ENCODE measurements around the gene CYP3A7. TPM values are rescaled to one million over a fixed set of nuclear protein-coding genes. Genes with fewer than 3 reads are reported as not detected.
A peak's percentile ranks its signal among the peaks of the same experiment; 100 is the strongest.
"Not testable (repeated sequence)": the region's sequence is repeated elsewhere in the genome, so short reads cannot be mapped to it uniquely, and the experiment has no call there.

The CYP3A7 gene
- total and polyA plus RNA-seq, 4 donors: 0.66 to 1.3 TPM; not detected in 2

DNA sequence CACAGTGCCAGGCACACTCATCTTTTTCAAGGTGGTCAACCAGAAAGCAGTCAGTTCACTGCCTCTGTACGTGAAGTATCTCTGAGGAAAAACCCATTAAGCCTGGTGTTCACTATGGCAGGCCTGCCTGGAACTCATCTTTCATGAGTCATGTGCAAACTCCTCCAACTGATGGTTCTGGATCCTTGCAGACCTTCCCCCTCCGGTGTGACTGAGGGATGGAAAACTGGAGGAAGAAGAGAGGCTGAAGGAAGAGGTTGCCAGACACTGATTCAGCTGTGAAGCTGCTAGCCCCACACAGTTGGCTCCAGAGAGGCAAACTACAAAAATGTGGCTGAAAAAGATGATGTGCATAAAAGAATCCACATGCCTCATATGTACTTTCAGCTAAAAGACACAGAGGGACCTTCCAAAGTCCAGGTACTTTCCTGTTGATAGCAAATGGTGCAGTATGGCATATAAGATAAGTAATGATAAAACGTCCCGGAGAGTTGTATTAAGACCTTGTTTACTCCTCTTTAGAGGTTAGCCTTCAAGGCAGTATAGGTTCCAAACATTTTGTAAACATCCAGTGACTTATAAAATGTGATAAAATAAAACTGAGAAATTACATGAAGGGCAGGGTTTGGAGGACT is 57.9 kb downstream of the CYP3A7 start:
- Histone ChIP-seq H3K27ac (ENCODE audit: low read depth, low read length) (no peak overlapping the region), H3K36me3 (ENCODE audit: control insufficient read depth, insufficient read depth, low read length) (no peaks in the 10 kb centered on the region), H3K4me3 (ENCODE audit: low read depth, low read length) (no peak overlapping the region), H3K4me1 (ENCODE audit: control insufficient read depth, insufficient read depth, low read length) (no peaks in the 10 kb centered on the region), H3K9me3 (ENCODE audit: control insufficient read depth, insufficient read depth, low read length) (no peaks in the 10 kb centered on the region), H3K27me3 (ENCODE audit: control insufficient read depth, insufficient read depth, low read length) (no peaks in the 10 kb centered on the region)
- WGBS (ENCODE audit: insufficient coverage): 95% methylated on average over 2 of the region's 4 CpGs
- DNase-seq (ENCODE audit: low read depth in 4 of 6, low spot score in 6 of 6): no peak

DNA sequence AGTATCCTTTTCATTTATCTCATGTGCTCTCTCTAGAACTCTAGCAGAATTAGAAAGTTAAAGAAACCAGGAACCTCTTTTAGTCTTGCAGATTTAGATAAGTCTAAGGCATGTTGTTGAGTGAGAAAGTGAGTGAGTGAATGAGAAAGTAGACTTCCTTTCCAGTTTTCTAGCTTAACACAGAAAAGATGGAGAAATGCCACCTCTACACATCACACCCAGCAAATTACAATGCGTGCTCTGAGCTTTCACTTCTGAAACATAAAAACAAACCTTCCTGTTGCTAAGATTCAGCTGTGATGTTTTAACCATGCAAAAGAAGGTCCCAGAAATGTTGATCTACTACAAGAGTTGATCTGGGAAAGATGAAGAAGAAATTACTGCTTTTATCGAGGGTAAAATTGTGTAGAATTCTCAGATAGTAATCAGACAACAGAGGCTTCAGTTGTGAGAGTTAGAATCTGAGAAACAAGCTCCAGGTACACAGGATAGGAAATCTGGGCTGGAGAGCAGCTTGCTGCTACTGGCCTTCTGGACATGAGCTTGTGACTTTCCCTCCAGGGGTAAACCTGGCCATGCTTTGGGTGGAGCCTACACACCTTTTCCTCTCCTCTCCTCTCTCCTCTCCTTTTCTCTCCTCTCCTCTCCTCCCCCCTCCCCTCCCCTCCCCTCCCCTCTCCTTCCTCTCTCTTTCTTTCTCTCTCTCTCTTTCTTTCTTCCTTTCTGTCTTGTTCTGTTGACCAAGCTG is 59.8 kb downstream of the CYP3A7 start:
- no peak for DNase-seq (ENCODE audit: low read depth in 4 of 6, low spot score in 6 of 6)
- Histone ChIP-seq H3K4me1 (ENCODE audit: control insufficient read depth, insufficient read depth, low read length) (no peaks in the 10 kb centered on the region), H3K4me3 (ENCODE audit: low read depth, low read length) (no peak overlapping the region), H3K27me3 (ENCODE audit: control insufficient read depth, insufficient read depth, low read length) (no peaks in the 10 kb centered on the region), H3K36me3 (ENCODE audit: control insufficient read depth, insufficient read depth, low read length) (no peaks in the 10 kb centered on the region), H3K27ac (ENCODE audit: low read depth, low read length) (no peak overlapping the region), H3K9me3 (ENCODE audit: control insufficient read depth, insufficient read depth, low read length) (no peaks in the 10 kb centered on the region)
- 76% methylated on average over 2 of the region's 2 CpGs for WGBS (ENCODE audit: insufficient coverage)

DNA sequence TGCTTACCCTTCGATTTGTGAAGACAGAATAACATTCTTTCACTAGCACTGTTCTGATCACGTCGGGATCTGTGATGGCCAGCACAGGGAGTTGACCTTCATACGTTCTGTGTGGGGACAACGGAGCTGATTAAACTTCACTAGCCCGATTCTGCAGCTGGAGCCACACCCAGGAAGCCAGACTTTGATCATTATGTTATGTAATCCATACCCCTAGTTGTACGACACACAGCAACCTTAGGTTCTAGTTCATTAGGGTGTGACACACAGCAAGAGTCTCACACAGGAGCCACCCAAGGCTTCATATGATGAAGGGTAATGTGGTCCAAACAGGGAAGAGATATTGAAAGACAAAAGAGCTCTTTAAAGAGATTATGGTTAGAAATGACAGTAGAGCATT is 62.4 kb downstream of the CYP3A7 start:
- DNase-seq (ENCODE audit: low read depth in 4 of 6, low spot score in 6 of 6): no peak
- H3K4me1 ChIP-seq (ENCODE audit: control insufficient read depth, insufficient read depth, low read length): no peaks in the 10 kb centered on the region
- H3K36me3 ChIP-seq (ENCODE audit: control insufficient read depth, insufficient read depth, low read length): no peaks in the 10 kb centered on the region
- 95% methylated on average over 6 of the region's 7 CpGs for WGBS (ENCODE audit: insufficient coverage)
- no peaks in the 10 kb centered on the region for H3K9me3 ChIP-seq (ENCODE audit: control insufficient read depth, insufficient read depth, low read length)
- H3K27ac ChIP-seq (ENCODE audit: low read depth, low read length): no peak overlapping the region
- H3K4me3 ChIP-seq (ENCODE audit: low read depth, low read length): no peak overlapping the region
- no peaks in the 10 kb centered on the region for H3K27me3 ChIP-seq (ENCODE audit: control insufficient read depth, insufficient read depth, low read length)

DNA sequence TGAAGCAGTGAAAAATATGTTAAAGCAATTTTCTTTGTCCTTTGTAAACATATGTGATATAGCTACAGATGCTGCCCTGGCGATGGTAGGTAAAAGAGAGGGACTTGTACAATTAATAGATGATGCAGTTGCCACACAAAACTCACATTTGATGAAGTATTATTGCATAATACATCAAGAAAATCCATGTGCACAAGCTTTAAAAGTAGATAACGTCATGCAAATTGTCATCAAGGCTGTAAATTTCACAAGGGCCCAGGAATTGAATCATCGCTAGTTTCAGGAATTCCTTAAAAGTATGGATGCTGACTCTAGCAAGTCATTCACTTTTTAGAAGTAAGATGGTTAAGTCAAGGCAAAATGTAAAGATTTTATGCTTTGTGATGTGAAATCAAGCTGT is 65.2 kb downstream of the CYP3A7 start:
- Histone ChIP-seq H3K27ac (ENCODE audit: low read depth, low read length) (no peak overlapping the region), H3K4me1 (ENCODE audit: control insufficient read depth, insufficient read depth, low read length) (no peaks in the 10 kb centered on the region), H3K9me3 (ENCODE audit: control insufficient read depth, insufficient read depth, low read length) (no peaks in the 10 kb centered on the region), H3K4me3 (ENCODE audit: low read depth, low read length) (no peak overlapping the region), H3K27me3 (ENCODE audit: control insufficient read depth, insufficient read depth, low read length) (no peaks in the 10 kb centered on the region), H3K36me3 (ENCODE audit: control insufficient read depth, insufficient read depth, low read length) (no peaks in the 10 kb centered on the region)
- 95% methylated on average over 2 of the region's 3 CpGs for WGBS (ENCODE audit: insufficient coverage)
- no peak for DNase-seq (ENCODE audit: low read depth in 4 of 6, low spot score in 6 of 6)

DNA sequence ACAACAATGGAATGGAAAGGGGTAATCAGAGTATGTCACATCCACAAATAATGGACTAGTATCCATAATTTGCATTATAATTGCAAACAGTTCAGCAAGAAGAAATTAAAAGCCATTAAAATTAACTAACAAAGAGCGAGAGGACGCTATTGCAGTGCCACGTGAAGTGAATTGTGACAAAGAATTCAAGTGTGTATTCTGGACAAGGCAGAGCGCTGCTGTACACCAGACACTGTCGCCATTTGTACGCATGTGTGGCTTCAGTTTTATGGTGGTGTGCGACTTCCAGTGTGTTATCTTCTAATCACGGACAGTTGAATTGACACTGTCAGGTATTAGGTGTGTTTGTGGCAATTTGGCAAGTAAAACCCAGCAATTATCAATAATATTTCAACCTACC is 66.5 kb downstream of the CYP3A7 start:
- peak in 1 of 6 donors; percentile 2 for DNase-seq (ENCODE audit: low read depth in 4 of 6, low spot score in 6 of 6)
- no peaks in the 10 kb centered on the region for H3K4me1 ChIP-seq (ENCODE audit: control insufficient read depth, insufficient read depth, low read length)
- no peaks in the 10 kb centered on the region for H3K27me3 ChIP-seq (ENCODE audit: control insufficient read depth, insufficient read depth, low read length)
- 64% methylated on average over 6 of the region's 8 CpGs for WGBS (ENCODE audit: insufficient coverage)
- H3K9me3 ChIP-seq (ENCODE audit: control insufficient read depth, insufficient read depth, low read length): no peaks in the 10 kb centered on the region
- no peaks in the 10 kb centered on the region for H3K36me3 ChIP-seq (ENCODE audit: control insufficient read depth, insufficient read depth, low read length)
- H3K4me3 ChIP-seq (ENCODE audit: low read depth, low read length): no peak overlapping the region
- H3K27ac ChIP-seq (ENCODE audit: low read depth, low read length): no peak overlapping the region

DNA sequence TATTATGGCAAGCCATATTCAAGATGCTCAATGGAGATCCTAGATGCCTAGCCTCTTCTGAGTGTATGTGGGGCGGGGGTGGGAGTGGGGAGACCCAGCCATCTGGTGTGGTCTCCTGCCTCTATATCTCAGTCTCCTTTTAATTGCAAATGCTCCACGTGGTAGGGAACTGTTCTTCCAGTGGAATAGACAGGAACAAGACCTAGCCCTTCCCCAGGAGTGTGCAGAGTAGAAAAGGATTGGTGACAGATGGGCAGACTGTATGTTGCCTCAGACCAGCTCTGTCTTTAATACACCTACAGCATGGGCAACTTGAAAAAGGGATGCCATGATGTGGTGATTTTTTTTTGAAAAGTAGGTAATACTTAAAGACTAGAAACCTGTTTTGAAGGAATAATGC is 67.8 kb downstream of the CYP3A7 start:
- WGBS (ENCODE audit: insufficient coverage): no CpG with 5 or more reads among the region's 2 CpGs
- DNase-seq (ENCODE audit: low read depth in 4 of 6, low spot score in 6 of 6): no peak
- Histone ChIP-seq H3K27me3 (ENCODE audit: control insufficient read depth, insufficient read depth, low read length) (no peaks in the 10 kb centered on the region), H3K4me1 (ENCODE audit: control insufficient read depth, insufficient read depth, low read length) (no peaks in the 10 kb centered on the region), H3K27ac (ENCODE audit: low read depth, low read length) (no peak overlapping the region), H3K4me3 (ENCODE audit: low read depth, low read length) (no peak overlapping the region), H3K36me3 (ENCODE audit: control insufficient read depth, insufficient read depth, low read length) (no peaks in the 10 kb centered on the region), H3K9me3 (ENCODE audit: control insufficient read depth, insufficient read depth, low read length) (no peaks in the 10 kb centered on the region)

DNA sequence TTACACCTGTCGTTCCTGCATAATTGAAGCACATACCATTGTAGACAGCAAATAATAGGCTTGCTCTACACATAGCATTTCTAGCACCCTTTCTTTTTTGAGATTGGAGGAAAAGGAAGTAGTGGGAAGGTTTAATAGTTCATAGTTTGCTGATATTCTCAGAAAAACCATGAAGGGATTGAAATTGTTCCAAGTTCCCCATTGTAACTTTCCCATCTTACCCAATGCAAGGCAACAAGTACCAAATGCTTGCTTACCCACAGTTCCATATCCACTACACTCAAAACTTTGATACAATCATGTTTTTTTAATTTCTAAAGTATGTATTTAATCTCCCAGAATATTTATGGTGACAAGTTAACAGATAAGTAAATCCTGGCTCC is 69.0 kb downstream of the CYP3A7 start:
- Histone ChIP-seq H3K4me3 (ENCODE audit: low read depth, low read length) (no peak overlapping the region), H3K4me1 (ENCODE audit: control insufficient read depth, insufficient read depth, low read length) (no peaks in the 10 kb centered on the region), H3K27me3 (ENCODE audit: control insufficient read depth, insufficient read depth, low read length) (no peaks in the 10 kb centered on the region), H3K27ac (ENCODE audit: low read depth, low read length) (no peak overlapping the region), H3K9me3 (ENCODE audit: control insufficient read depth, insufficient read depth, low read length) (no peaks in the 10 kb centered on the region), H3K36me3 (ENCODE audit: control insufficient read depth, insufficient read depth, low read length) (no peaks in the 10 kb centered on the region)
- no CpG with 5 or more reads among the region's 1 CpG for WGBS (ENCODE audit: insufficient coverage)
- no peak for DNase-seq (ENCODE audit: low read depth in 4 of 6, low spot score in 6 of 6)

- Histone ChIP-seq H3K4me3 (ENCODE audit: low read depth, low read length) (no peak overlapping the region), H3K27ac (ENCODE audit: low read depth, low read length) (no peak overlapping the region), H3K9me3 (ENCODE audit: control insufficient read depth, insufficient read depth, low read length) (no peaks in the 10 kb centered on the region), H3K4me1 (ENCODE audit: control insufficient read depth, insufficient read depth, low read length) (no peaks in the 10 kb centered on the region), H3K27me3 (ENCODE audit: control insufficient read depth, insufficient read depth, low read length) (no peaks in the 10 kb centered on the region), H3K36me3 (ENCODE audit: control insufficient read depth, insufficient read depth, low read length) (no peaks in the 10 kb centered on the region)
- no peak for DNase-seq (ENCODE audit: low read depth in 4 of 6, low spot score in 6 of 6)
- WGBS (ENCODE audit: insufficient coverage): 100% methylated on average over 1 of the region's 3 CpGs
Measured at GRCh38 chr7:99665312-99666012, 69.5 kb downstream of the CYP3A7 start.

DNA sequence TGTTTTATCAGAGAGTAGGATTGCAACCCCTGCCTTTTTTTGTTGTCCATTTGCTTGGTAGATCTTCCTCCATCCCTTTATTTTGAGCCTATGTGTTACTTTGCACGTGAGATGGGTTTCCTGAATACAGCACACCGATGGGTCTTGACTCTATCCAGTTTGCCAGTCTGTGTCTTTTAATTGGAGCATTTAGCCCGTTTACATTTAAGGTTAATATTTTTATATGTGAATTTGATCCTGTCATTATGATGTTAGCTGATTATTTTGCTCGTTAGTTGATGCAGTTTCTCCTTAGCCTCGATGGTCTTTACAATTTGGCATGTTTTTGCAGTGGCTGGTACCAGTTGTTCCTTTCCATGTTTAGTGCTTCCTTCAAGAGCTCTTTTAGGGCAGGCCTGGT is 77.1 kb downstream of the CYP3A7 start:
- not testable (repeated sequence) for H3K27ac ChIP-seq (ENCODE audit: low read depth, low read length); DNase-seq (ENCODE audit: low read depth in 4 of 6, low spot score in 6 of 6); H3K36me3 ChIP-seq (ENCODE audit: control insufficient read depth, insufficient read depth, low read length); H3K4me1 ChIP-seq (ENCODE audit: control insufficient read depth, insufficient read depth, low read length); H3K9me3 ChIP-seq (ENCODE audit: control insufficient read depth, insufficient read depth, low read length); H3K4me3 ChIP-seq (ENCODE audit: low read depth, low read length); H3K27me3 ChIP-seq (ENCODE audit: control insufficient read depth, insufficient read depth, low read length)
- 92% methylated on average over 2 of the region's 5 CpGs for WGBS (ENCODE audit: insufficient coverage)

Measured in spinal cord (tissue), 10 donors.